ENCODE measurements around the gene DNM3. TPM values are rescaled to one million over a fixed set of nuclear protein-coding genes. Genes with fewer than 3 reads are reported as not detected.

The DNM3 gene
- total and polyA plus RNA-seq, 2 donors (not counting 3 experiments of a cell fraction or from before 2014, with no cell fraction given), result 1.4 to 2.5 TPM

- Histone ChIP-seq H2AFZ (ENCODE audit: low read depth, low read length) (no peak overlapping the region), H3K9me1 (replicated peaks; ENCODE audit: control insufficient read depth, extremely low read depth, insufficient read depth, low read length) (no peaks in the 10 kb centered on the region), H3K4me2 (ENCODE audit: insufficient read depth, low read length) (no peak overlapping the region), H3K27ac (ENCODE audit: insufficient read depth, low read depth, low read length) (no peak overlapping the region), H3K9ac (replicated peaks; ENCODE audit: extremely low read depth, insufficient read depth, low read length) (no peak overlapping the region), H4K20me1 (replicated peaks; ENCODE audit: control insufficient read depth, extremely low read depth, insufficient read depth, low read length) (no peaks in the 10 kb centered on the region), H3K9me3 (replicated peaks; ENCODE audit: control insufficient read depth, insufficient read depth, low read length) (no peaks in the 10 kb centered on the region), H3K79me2 (ENCODE audit: control insufficient read depth, insufficient read depth, low read length) (no peaks in the 10 kb centered on the region), H3K36me3 (ENCODE audit: control insufficient read depth in 2 of 2, extremely low read depth in 1 of 2, insufficient read depth in 2 of 2, low read length in 2 of 2) (no peaks in the 10 kb centered on the region), H3K4me3 (replicated peaks in 1 of 3; ENCODE audit: insufficient read depth in 1 of 3, low read depth in 1 of 3, low read length in 3 of 3) (no peak overlapping the region), H3K4me1 (ENCODE audit: control insufficient read depth, extremely low read depth, insufficient read depth, low read length) (peaks cover 3% of the 10 kb centered on the region), H3K27me3 (ENCODE audit: control insufficient read depth in 2 of 2, insufficient read depth in 2 of 2, low read length in 2 of 2) (no peaks in the 10 kb centered on the region)
- no TSS peak for BruUV-seq (replicated peaks)
- DNase-seq (ENCODE audit: low read depth, low spot score) (peak; percentile 64), FAIRE-seq (no peak)
- intact Hi-C loops (cut with micrococcal nuclease) (no loop called here), dilution Hi-C loops (cut with MboI; ENCODE audit: extremely low pct_ligation_motif_present, low sequenced_read_pairs) (no loop called here)
- ChIA-PET CTCF (interaction anchor here (1.4 kb wide), 1 partner anchor 67 kb away, joined by 3 read pairs; no protein-coding TSS in a partner anchor), POLR2A (no interaction called here)
- TF ChIP-seq POLR2A (IDR thresholded peaks at IDR 0.05; ENCODE audit: low read depth, low read length), result no peak
- TF ChIP-seq, protein P1, sequence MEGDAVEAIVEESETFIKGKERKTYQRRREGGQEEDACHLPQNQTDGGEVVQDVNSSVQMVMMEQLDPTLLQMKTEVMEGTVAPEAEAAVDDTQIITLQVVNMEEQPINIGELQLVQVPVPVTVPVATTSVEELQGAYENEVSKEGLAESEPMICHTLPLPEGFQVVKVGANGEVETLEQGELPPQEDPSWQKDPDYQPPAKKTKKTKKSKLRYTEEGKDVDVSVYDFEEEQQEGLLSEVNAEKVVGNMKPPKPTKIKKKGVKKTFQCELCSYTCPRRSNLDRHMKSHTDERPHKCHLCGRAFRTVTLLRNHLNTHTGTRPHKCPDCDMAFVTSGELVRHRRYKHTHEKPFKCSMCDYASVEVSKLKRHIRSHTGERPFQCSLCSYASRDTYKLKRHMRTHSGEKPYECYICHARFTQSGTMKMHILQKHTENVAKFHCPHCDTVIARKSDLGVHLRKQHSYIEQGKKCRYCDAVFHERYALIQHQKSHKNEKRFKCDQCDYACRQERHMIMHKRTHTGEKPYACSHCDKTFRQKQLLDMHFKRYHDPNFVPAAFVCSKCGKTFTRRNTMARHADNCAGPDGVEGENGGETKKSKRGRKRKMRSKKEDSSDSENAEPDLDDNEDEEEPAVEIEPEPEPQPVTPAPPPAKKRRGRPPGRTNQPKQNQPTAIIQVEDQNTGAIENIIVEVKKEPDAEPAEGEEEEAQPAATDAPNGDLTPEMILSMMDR (IDR thresholded peaks at IDR 0.05; ENCODE audit: extremely low read depth in 1 of 2, insufficient read depth in 1 of 2, low read depth in 1 of 2, low read length in 2 of 2), result no peak
- TF ChIP-seq MAX (IDR thresholded peaks at IDR 0.05; ENCODE audit: insufficient read depth, insufficient read length), result no peak
Observed at GRCh38 chr1:171869097-171869496, 27.8 kb downstream of the DNM3 start.

DNA sequence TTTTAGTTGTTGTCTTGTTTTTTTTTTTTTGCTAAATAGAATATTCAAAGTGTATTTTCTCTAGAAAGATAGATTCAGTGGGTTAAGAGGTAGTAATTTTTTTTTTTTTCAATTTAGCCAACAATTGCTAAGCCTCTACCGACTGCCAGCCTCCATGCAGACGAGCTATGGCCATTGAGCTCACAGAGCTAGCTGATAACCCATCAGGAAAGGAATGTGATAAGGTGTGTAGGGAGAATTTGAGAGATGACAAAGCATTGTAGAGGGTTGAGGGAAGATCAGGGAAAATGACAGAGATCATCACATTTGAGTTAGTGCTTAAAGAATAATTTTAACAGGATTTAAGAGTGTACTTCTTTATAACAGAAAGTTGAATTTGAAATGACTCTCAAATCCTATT lies 30.6 kb downstream of the DNM3 start:
- TF ChIP-seq MYC (IDR thresholded peaks at IDR 0.05; ENCODE audit: low read depth, low read length), result no peak
- FAIRE-seq, result no peak
- no peaks in the 10 kb centered on the region for H4K20me1 ChIP-seq (replicated peaks; ENCODE audit: control insufficient read depth, extremely low read depth, insufficient read depth, low read length)
- CTCF ChIA-PET, result no interaction called here
- no peak overlapping the region for H3K9ac ChIP-seq (replicated peaks; ENCODE audit: extremely low read depth, insufficient read depth, low read length)
- intact Hi-C loops (cut with micrococcal nuclease) (no loop called here), dilution Hi-C loops (cut with MboI; ENCODE audit: extremely low pct_ligation_motif_present, low sequenced_read_pairs) (no loop called here)
- peaks cover 3% of the 10 kb centered on the region for H3K4me1 ChIP-seq (ENCODE audit: control insufficient read depth, extremely low read depth, insufficient read depth, low read length)
- POLR2A ChIA-PET, result interaction anchor here (0.5 kb wide), 1 partner anchor 73 kb away, joined by 4 read pairs; no protein-coding TSS in a partner anchor
- DNase-seq (ENCODE audit: low read depth, low spot score), result no peak
- no peak overlapping the region for H3K4me2 ChIP-seq (ENCODE audit: insufficient read depth, low read length)
- no peaks in the 10 kb centered on the region for H3K27me3 ChIP-seq (ENCODE audit: control insufficient read depth in 2 of 2, insufficient read depth in 2 of 2, low read length in 2 of 2)
- H3K4me3 ChIP-seq (replicated peaks in 1 of 3; ENCODE audit: insufficient read depth in 1 of 3, low read depth in 1 of 3, low read length in 3 of 3), result no peak overlapping the region
- BruUV-seq (replicated peaks), result no TSS peak
- no peak overlapping the region for H3K27ac ChIP-seq (ENCODE audit: insufficient read depth, low read depth, low read length)
- no peaks in the 10 kb centered on the region for H3K36me3 ChIP-seq (ENCODE audit: control insufficient read depth in 2 of 2, extremely low read depth in 1 of 2, insufficient read depth in 2 of 2, low read length in 2 of 2)
- no peak overlapping the region for H2AFZ ChIP-seq (ENCODE audit: low read depth, low read length)
- H3K9me1 ChIP-seq (replicated peaks; ENCODE audit: control insufficient read depth, extremely low read depth, insufficient read depth, low read length), result no peaks in the 10 kb centered on the region
- H3K79me2 ChIP-seq (ENCODE audit: control insufficient read depth, insufficient read depth, low read length), result no peaks in the 10 kb centered on the region
- no peaks in the 10 kb centered on the region for H3K9me3 ChIP-seq (replicated peaks; ENCODE audit: control insufficient read depth, insufficient read depth, low read length)
